H1 (cell line): ENCODE results near the gene FOXI3. TPM values are rescaled to one million over a fixed set of nuclear protein-coding genes. Genes with fewer than 3 reads are reported as not detected.

Source experiments
- BACH1 ChIP-seq: IDR thresholded peaks from 2 replicates; pipeline ENCODE4 v1.6.1; 2012; ENCODE audit warnings: low read length, improper control_type of control experiment
- polyA plus RNA-seq, 7 experiments: library from polyadenylated mRNA; depleted of rRNA in 3 of 7; stranded (reverse) in 5 of 7; unstranded in 2 of 7; fragments of >200 nt in 5 of 7; fragments of 200-250 nt in 2 of 7; gene quantifications; 1 replicate in 5 of 7; 2 replicates in 1 of 7; 4 replicates in 1 of 7; pipeline versions ENCODE4 v1.2.1 to v1.2.3, GENCODE V29; 2011 to 2013; ENCODE audit warnings: missing spikeins in 2 of 7, mixed read lengths in 2 of 7
- total RNA-seq: library from RNA; stranded (reverse); fragmentation: NEBNext Ultra II Directional; extraction: Animal tissue kit (Norgen Biotek cat#: 25700); gene quantifications from 2 replicates; pipeline ENCODE4 v1.2.1, GENCODE V29; 2021

The FOXI3 gene
- total and polyA plus RNA-seq, 2 of the 8 experiments (the other 6 are each of a cell fraction or from before 2014, with no cell fraction given), result 6.8 to 15.9 TPM

GRCh38 chr2:88500691-88501090 is 48.2 kb upstream of the FOXI3 start (continued):
- no peak for TF ChIP-seq BACH1
